ENCODE data around the gene SMPD1. TPM values are rescaled to one million over a fixed set of nuclear protein-coding genes. Genes with fewer than 3 reads are reported as not detected.
A peak's percentile ranks its signal among the peaks of the same experiment; 100 is the strongest.

SMPD1 gene
- total and polyA plus RNA-seq, 4 donors = 19.3 to 69.5 (median 32.9) TPM

GRCh38 chr11:6354651-6355485, 35.4 kb upstream of the SMPD1 start:
- WGBS, 2 donors = 86 to 93% methylated on average over 4 of the region's 4 CpGs
- Histone ChIP-seq H3K9ac (ENCODE audit: insufficient read depth in 1 of 2, low read length in 2 of 2) (peak overlapping the region in 1 of 2 donors; percentile 8), H3K9me3 (ENCODE audit: control insufficient read depth in 4 of 4, insufficient read depth in 3 of 4, low read length in 3 of 4) (peaks cover 0 to 1% (median 0%) of the 10 kb centered on the region in 4 donors), H3K4me1 (ENCODE audit: control insufficient read depth in 5 of 5, insufficient read depth in 5 of 5, low read length in 5 of 5) (peaks cover 0 to 13% (median 4%) of the 10 kb centered on the region in 5 donors), H3K27ac (ENCODE audit: low read depth in 1 of 2, low read length in 1 of 2) (no peak overlapping the region), H3K4me3 (no peak overlapping the region), H3K36me3 (ENCODE audit: control insufficient read depth in 4 of 4, insufficient read depth in 4 of 4, low read length in 4 of 4) (no peaks in the 10 kb centered on the region), H3K27me3 (ENCODE audit: control insufficient read depth in 3 of 3, insufficient read depth in 3 of 3, low read length in 2 of 3) (no peaks in the 10 kb centered on the region)
- ATAC-seq (ENCODE audit: insufficient read depth, low FRiP score) (no peak), DNase-seq (peak in 1 of 3 donors; percentile 23)
- no peak for TF ChIP-seq CTCF (IDR thresholded peaks at IDR 0.05; ENCODE audit: control extremely low read depth, extremely low read depth)

GRCh38 chr11:6356503-6357055, 33.7 kb upstream of the SMPD1 start:
- WGBS, 2 donors = 36 to 65% methylated on average over 4 of the region's 4 CpGs
- Histone ChIP-seq H3K9me3 (ENCODE audit: control insufficient read depth in 4 of 4, insufficient read depth in 3 of 4, low read length in 3 of 4) (peaks cover 0 to 1% (median 0%) of the 10 kb centered on the region in 4 donors), H3K4me3 (no peak overlapping the region), H3K36me3 (ENCODE audit: control insufficient read depth in 4 of 4, insufficient read depth in 4 of 4, low read length in 4 of 4) (no peaks in the 10 kb centered on the region), H3K27me3 (ENCODE audit: control insufficient read depth in 3 of 3, insufficient read depth in 3 of 3, low read length in 2 of 3) (no peaks in the 10 kb centered on the region), H3K27ac (ENCODE audit: low read depth in 1 of 2, low read length in 1 of 2) (no peak overlapping the region), H3K4me1 (ENCODE audit: control insufficient read depth in 5 of 5, insufficient read depth in 5 of 5, low read length in 5 of 5) (peaks cover 0 to 13% (median 4%) of the 10 kb centered on the region in 5 donors), H3K9ac (ENCODE audit: insufficient read depth in 1 of 2, low read length in 2 of 2) (peak overlapping the region in 1 of 2 donors; percentile 11)
- no peak for TF ChIP-seq CTCF (IDR thresholded peaks at IDR 0.05; ENCODE audit: control extremely low read depth, extremely low read depth)
- ATAC-seq (ENCODE audit: insufficient read depth, low FRiP score) (no peak), DNase-seq (peak; percentile 21 to 76 (median 67))

DNA sequence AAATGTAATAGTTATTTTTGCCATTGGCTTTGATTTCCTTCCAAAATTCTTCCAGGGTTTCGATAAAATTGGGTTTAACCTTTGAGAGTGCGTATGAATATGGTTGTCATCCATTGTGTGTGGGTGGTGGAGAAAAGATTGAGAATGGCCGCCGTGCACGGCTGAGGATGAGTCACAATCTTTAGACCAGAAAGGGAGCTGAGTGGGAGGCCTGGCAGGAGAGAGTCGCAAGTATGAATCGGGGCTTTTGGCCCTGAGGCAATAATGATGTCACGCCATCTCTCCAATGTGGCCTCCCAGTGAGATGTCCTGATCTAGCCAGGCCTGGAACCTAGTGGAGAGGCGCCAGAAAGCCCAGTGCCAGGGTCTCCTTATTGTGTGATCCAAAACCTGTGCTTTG, 33.1 kb upstream of the SMPD1 start:
- no peak overlapping the region for H3K9ac ChIP-seq (ENCODE audit: insufficient read depth in 1 of 2, low read length in 2 of 2)
- WGBS, 2 donors = 58 to 88% methylated on average over 8 to 9 of the region's 9 CpGs
- peak in 2 of 3 donors; percentile 16 to 24 for DNase-seq
- no peak for ATAC-seq (ENCODE audit: insufficient read depth, low FRiP score)
- H3K9me3 ChIP-seq (ENCODE audit: control insufficient read depth in 4 of 4, insufficient read depth in 3 of 4, low read length in 3 of 4) = peaks cover 0 to 1% (median 0%) of the 10 kb centered on the region in 4 donors
- H3K27me3 ChIP-seq (ENCODE audit: control insufficient read depth in 3 of 3, insufficient read depth in 3 of 3, low read length in 2 of 3) = no peaks in the 10 kb centered on the region
- no peak for TF ChIP-seq CTCF (IDR thresholded peaks at IDR 0.05; ENCODE audit: control extremely low read depth, extremely low read depth)
- peaks cover 0 to 13% (median 4%) of the 10 kb centered on the region in 5 donors for H3K4me1 ChIP-seq (ENCODE audit: control insufficient read depth in 5 of 5, insufficient read depth in 5 of 5, low read length in 5 of 5)
- no peaks in the 10 kb centered on the region for H3K36me3 ChIP-seq (ENCODE audit: control insufficient read depth in 4 of 4, insufficient read depth in 4 of 4, low read length in 4 of 4)
- no peak overlapping the region for H3K27ac ChIP-seq (ENCODE audit: low read depth in 1 of 2, low read length in 1 of 2)
- H3K4me3 ChIP-seq = no peak overlapping the region
